ENCODE measurements around the gene HOXD10. TPM values are rescaled to one million over a fixed set of nuclear protein-coding genes. Genes with fewer than 3 reads are reported as not detected.

Gene HOXD10
- total and polyA plus RNA-seq, 4 donors = 0.05 to 0.54 TPM; not detected in 2

- H3K27me3 ChIP-seq (ENCODE audit: control insufficient read depth in 3 of 3, insufficient read depth in 3 of 3, low read length in 2 of 3) = peaks cover 24 to 86% (median 86%) of the 10 kb centered on the region in 3 donors
- ATAC-seq (ENCODE audit: insufficient read depth, low FRiP score) (no peak), DNase-seq (no peak)
- WGBS, 2 donors = 32 to 44% methylated on average over 4 of the region's 4 CpGs
- H3K27ac ChIP-seq (ENCODE audit: low read depth in 1 of 2, low read length in 1 of 2) = no peak overlapping the region
- H3K9me3 ChIP-seq (ENCODE audit: control insufficient read depth in 4 of 4, insufficient read depth in 3 of 4, low read length in 3 of 4) = peaks cover 0 to 10% (median 0%) of the 10 kb centered on the region in 4 donors
- no peaks in the 10 kb centered on the region for H3K36me3 ChIP-seq (ENCODE audit: control insufficient read depth in 4 of 4, insufficient read depth in 4 of 4, low read length in 4 of 4)
- H3K9ac ChIP-seq (ENCODE audit: insufficient read depth in 1 of 2, low read length in 2 of 2) = no peak overlapping the region
- peaks cover 0 to 19% (median 4%) of the 10 kb centered on the region in 5 donors for H3K4me1 ChIP-seq (ENCODE audit: control insufficient read depth in 5 of 5, insufficient read depth in 5 of 5, low read length in 5 of 5)
- no peak overlapping the region for H3K4me3 ChIP-seq
- no peak for TF ChIP-seq CTCF (IDR thresholded peaks at IDR 0.05; ENCODE audit: control extremely low read depth, extremely low read depth)
Observed at GRCh38 chr2:176134035-176134434, 17.5 kb downstream of the HOXD10 start.

- Histone ChIP-seq H3K27ac (ENCODE audit: low read depth in 1 of 2, low read length in 1 of 2) (no peak overlapping the region), H3K4me1 (ENCODE audit: control insufficient read depth in 5 of 5, insufficient read depth in 5 of 5, low read length in 5 of 5) (peaks cover 0 to 15% (median 4%) of the 10 kb centered on the region in 5 donors), H3K27me3 (ENCODE audit: control insufficient read depth in 3 of 3, insufficient read depth in 3 of 3, low read length in 2 of 3) (peaks cover 22 to 93% (median 93%) of the 10 kb centered on the region in 3 donors), H3K9ac (ENCODE audit: insufficient read depth in 1 of 2, low read length in 2 of 2) (no peak overlapping the region), H3K36me3 (ENCODE audit: control insufficient read depth in 4 of 4, insufficient read depth in 4 of 4, low read length in 4 of 4) (no peaks in the 10 kb centered on the region), H3K4me3 (no peak overlapping the region), H3K9me3 (ENCODE audit: control insufficient read depth in 4 of 4, insufficient read depth in 3 of 4, low read length in 3 of 4) (peaks cover 0 to 10% (median 0%) of the 10 kb centered on the region in 4 donors)
- no peak for ATAC-seq (ENCODE audit: insufficient read depth, low FRiP score)
- no peak for DNase-seq
- no peak for TF ChIP-seq CTCF (IDR thresholded peaks at IDR 0.05; ENCODE audit: control extremely low read depth, extremely low read depth)
Observed at GRCh38 chr2:176135035-176135440, 18.5 kb downstream of the HOXD10 start.

DNA sequence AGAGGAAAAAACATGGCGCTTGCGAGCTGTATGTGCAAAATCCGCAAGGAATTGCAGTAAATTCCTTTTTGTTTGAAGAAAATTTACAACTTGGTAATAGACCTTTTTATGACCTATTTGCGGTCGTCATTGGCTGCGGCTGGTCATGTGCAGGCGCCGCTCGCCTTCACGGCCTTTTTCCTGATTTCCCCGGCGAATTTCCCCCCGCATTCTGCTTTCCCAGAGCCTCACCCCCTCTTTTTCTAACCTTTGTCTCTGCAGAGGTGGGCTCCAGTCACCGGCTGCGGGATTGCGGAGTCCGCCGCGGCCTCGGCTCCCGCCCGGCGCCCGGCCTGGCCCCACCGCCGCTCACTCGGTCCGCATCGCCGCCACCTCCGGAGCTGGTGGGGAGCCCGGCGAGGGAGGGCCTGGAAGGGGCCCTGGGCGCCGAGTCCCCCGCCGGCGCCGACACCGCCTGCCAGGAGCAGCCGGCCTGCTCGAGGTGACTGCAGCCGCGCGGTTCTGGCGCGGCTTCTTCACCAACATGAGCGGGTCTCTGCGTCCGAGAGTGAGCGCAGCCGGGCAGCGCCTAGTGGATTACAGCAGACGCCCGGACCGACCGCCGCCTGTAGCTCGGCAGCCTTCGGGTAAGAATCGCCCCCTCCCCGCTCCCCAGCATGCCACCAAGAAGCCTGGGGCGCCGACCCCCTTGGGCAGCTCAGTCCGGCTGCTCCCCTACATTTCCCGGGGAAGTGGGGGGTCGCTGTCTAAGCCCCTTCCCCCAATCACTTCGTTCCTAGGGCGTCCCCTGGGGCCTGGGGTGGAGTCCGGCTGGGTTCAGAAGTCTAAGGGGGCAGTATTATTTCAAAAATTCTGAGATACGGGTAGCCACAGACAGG is 20.0 kb downstream of the HOXD10 start:
- no peak for TF ChIP-seq CTCF (IDR thresholded peaks at IDR 0.05; ENCODE audit: control extremely low read depth, extremely low read depth)
- H3K27ac ChIP-seq (ENCODE audit: low read depth in 1 of 2, low read length in 1 of 2) = no peak overlapping the region
- no peak for ATAC-seq (ENCODE audit: insufficient read depth, low FRiP score)
- H3K27me3 ChIP-seq (ENCODE audit: control insufficient read depth in 3 of 3, insufficient read depth in 3 of 3, low read length in 2 of 3) = peaks cover 19 to 94% (median 93%) of the 10 kb centered on the region in 3 donors
- no peak overlapping the region for H3K4me3 ChIP-seq
- peaks cover 0 to 15% (median 4%) of the 10 kb centered on the region in 5 donors for H3K4me1 ChIP-seq (ENCODE audit: control insufficient read depth in 5 of 5, insufficient read depth in 5 of 5, low read length in 5 of 5)
- no peak for DNase-seq
- no peaks in the 10 kb centered on the region for H3K36me3 ChIP-seq (ENCODE audit: control insufficient read depth in 4 of 4, insufficient read depth in 4 of 4, low read length in 4 of 4)
- WGBS, 2 donors = 4 to 5% methylated on average over 67 to 71 of the region's 71 CpGs
- H3K9ac ChIP-seq (ENCODE audit: insufficient read depth in 1 of 2, low read length in 2 of 2) = no peak overlapping the region
- H3K9me3 ChIP-seq (ENCODE audit: control insufficient read depth in 4 of 4, insufficient read depth in 3 of 4, low read length in 3 of 4) = peaks cover 0 to 10% (median 0%) of the 10 kb centered on the region in 4 donors
